Measurements from ENCODE around the gene COLGALT1.

DNA sequence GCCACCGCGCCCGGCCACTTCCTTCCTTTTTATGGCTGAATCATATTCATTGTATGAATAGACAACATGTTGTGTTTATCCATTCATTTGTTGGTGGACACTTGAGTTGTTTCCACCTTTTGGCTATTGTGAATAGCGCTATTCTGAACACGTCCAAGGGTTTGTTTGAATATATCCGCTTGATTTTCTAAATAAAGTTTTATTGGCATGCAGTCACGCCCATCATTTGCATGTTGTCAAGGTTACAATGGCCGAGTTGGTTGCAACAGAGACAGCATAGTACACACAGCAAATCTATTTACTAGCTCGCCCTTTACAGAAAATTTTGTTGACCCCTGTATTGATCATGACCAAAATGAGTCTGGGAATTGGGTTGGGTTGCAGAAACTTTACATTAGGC is 43.5 kb downstream of the COLGALT1 start:
- TF ChIP-seq, protein P1, sequence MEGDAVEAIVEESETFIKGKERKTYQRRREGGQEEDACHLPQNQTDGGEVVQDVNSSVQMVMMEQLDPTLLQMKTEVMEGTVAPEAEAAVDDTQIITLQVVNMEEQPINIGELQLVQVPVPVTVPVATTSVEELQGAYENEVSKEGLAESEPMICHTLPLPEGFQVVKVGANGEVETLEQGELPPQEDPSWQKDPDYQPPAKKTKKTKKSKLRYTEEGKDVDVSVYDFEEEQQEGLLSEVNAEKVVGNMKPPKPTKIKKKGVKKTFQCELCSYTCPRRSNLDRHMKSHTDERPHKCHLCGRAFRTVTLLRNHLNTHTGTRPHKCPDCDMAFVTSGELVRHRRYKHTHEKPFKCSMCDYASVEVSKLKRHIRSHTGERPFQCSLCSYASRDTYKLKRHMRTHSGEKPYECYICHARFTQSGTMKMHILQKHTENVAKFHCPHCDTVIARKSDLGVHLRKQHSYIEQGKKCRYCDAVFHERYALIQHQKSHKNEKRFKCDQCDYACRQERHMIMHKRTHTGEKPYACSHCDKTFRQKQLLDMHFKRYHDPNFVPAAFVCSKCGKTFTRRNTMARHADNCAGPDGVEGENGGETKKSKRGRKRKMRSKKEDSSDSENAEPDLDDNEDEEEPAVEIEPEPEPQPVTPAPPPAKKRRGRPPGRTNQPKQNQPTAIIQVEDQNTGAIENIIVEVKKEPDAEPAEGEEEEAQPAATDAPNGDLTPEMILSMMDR (IDR thresholded peaks at IDR 0.05 in 2 of 3, conservative IDR thresholded peaks at IDR 0.05 in 1 of 3; ENCODE audit: borderline replicate concordance in 1 of 3, insufficient read depth in 1 of 3, low read depth in 2 of 3, low read length in 2 of 3), result no peak
- TF ChIP-seq POLR2A (IDR thresholded peaks at IDR 0.05; ENCODE audit: borderline replicate concordance, extremely low read depth, insufficient read depth, insufficient read length) (no peak), EZH2 (IDR thresholded peaks at IDR 0.05) (no peak), EZH2phosphoT487 (IDR thresholded peaks at IDR 0.05; ENCODE audit: borderline replicate concordance) (no peak), SIN3A (IDR thresholded peaks at IDR 0.05; ENCODE audit: low read depth) (no peak), CBX3 (IDR thresholded peaks at IDR 0.05; ENCODE audit: low read depth) (no peak), ATF3 (IDR thresholded peaks at IDR 0.05) (no peak), TCF7L2 (IDR thresholded peaks at IDR 0.05; ENCODE audit: borderline replicate concordance, extremely low read depth, insufficient read depth, insufficient read length) (no peak), POLR2AphosphoS5 (IDR thresholded peaks at IDR 0.05; ENCODE audit: low read depth, low read length) (no peak), RAD21 (IDR thresholded peaks at IDR 0.05; ENCODE audit: low read depth) (no peak), ZNF274 (IDR thresholded peaks at IDR 0.05; ENCODE audit: low read depth, low read length) (no peak), EGR1 (IDR thresholded peaks at IDR 0.05; ENCODE audit: low read depth) (no peak)
- TF ChIP-seq, protein P2, sequence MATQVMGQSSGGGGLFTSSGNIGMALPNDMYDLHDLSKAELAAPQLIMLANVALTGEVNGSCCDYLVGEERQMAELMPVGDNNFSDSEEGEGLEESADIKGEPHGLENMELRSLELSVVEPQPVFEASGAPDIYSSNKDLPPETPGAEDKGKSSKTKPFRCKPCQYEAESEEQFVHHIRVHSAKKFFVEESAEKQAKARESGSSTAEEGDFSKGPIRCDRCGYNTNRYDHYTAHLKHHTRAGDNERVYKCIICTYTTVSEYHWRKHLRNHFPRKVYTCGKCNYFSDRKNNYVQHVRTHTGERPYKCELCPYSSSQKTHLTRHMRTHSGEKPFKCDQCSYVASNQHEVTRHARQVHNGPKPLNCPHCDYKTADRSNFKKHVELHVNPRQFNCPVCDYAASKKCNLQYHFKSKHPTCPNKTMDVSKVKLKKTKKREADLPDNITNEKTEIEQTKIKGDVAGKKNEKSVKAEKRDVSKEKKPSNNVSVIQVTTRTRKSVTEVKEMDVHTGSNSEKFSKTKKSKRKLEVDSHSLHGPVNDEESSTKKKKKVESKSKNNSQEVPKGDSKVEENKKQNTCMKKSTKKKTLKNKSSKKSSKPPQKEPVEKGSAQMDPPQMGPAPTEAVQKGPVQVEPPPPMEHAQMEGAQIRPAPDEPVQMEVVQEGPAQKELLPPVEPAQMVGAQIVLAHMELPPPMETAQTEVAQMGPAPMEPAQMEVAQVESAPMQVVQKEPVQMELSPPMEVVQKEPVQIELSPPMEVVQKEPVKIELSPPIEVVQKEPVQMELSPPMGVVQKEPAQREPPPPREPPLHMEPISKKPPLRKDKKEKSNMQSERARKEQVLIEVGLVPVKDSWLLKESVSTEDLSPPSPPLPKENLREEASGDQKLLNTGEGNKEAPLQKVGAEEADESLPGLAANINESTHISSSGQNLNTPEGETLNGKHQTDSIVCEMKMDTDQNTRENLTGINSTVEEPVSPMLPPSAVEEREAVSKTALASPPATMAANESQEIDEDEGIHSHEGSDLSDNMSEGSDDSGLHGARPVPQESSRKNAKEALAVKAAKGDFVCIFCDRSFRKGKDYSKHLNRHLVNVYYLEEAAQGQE (IDR thresholded peaks at IDR 0.05; ENCODE audit: low read depth), result no peak

Measured in HCT116 (cell line).